ENCODE results near the gene AMH. TPM values are rescaled to one million over a fixed set of nuclear protein-coding genes. Genes with fewer than 3 reads are reported as not detected.

Gene AMH
- total and polyA plus RNA-seq, 2 of the 13 experiments (the other 11 are each of a cell fraction or from before 2014, with no cell fraction given), result 0.03 to 0.18 TPM

GRCh38 chr19:2286402-2287140 lies 37.4 kb downstream of the AMH start:
- DNase-seq (ENCODE audit: low spot score) (no peak), ATAC-seq (no peak), FAIRE-seq (no peak)
- no peak overlapping the region for H3K9ac ChIP-seq (ENCODE audit: insufficient read depth, low read depth, low read length)
- H3K9me3 ChIP-seq (ENCODE audit: low read length), result no peaks in the 10 kb centered on the region
- no TSS peak for BruUV-seq (replicated peaks)
- H3K79me2 ChIP-seq (ENCODE audit: insufficient read depth, low read length), result no peaks in the 10 kb centered on the region
- no peak overlapping the region for H3K27ac ChIP-seq (ENCODE audit: extremely low read length, insufficient read depth, low read length)
- peaks cover 52% of the 10 kb centered on the region for H3K4me1 ChIP-seq (ENCODE audit: insufficient read depth, low read length)
- H3K4me3 ChIP-seq (replicated peaks in 1 of 3; ENCODE audit: insufficient read depth in 1 of 3, low read depth in 2 of 3, low read length in 3 of 3), result no peak overlapping the region
- H3K27me3 ChIP-seq (ENCODE audit: control insufficient read depth in 1 of 2, insufficient read depth in 2 of 2, low read length in 2 of 2), result peaks cover 23 to 76% of the 10 kb centered on the region in 2 experiments
- no peak for TF ChIP-seq POLR2AphosphoS5 (IDR thresholded peaks at IDR 0.05; ENCODE audit: low read depth, low read length)
- peak; percentile 35; the same call in 1 of the 2 replicates for TF ChIP-seq POLR2AphosphoS2 (IDR thresholded peaks at IDR 0.05; ENCODE audit: low read depth, low read length)
- TF ChIP-seq ZNF629 (CRISPR knock-in tag; conservative IDR thresholded peaks at IDR 0.05), result peak; percentile 64; the same call in 1 of the 2 replicates
- peak; percentile 47; the same call in 1 of the 2 replicates for TF ChIP-seq ZNF768 (CRISPR knock-in tag; IDR thresholded peaks at IDR 0.05)
- no peak for TF ChIP-seq CSRNP1 (CRISPR knock-in tag; IDR thresholded peaks at IDR 0.05)
- 0 out of 2 replicates have a peak, but pooled peaks have one; percentile 71 for TF ChIP-seq ZMYM3 (CRISPR knock-in tag; IDR thresholded peaks at IDR 0.05)
- no peak for TF ChIP-seq TBX2 (CRISPR knock-in tag; IDR thresholded peaks at IDR 0.05; ENCODE audit: borderline replicate concordance)
- no peak for TF ChIP-seq HNRNPLL (IDR thresholded peaks at IDR 0.05; ENCODE audit: low read depth, low read length, poor library complexity, severe bottlenecking)
- in situ Hi-C loops (cut with HindIII; ENCODE audit: extremely low pct_ligation_motif_present, low pct_unique_long_range_greater_than_20kb), result no loop called here
- 41% methylated on average over 14 of the region's 20 CpGs for WGBS (ENCODE audit: low lambda C conversion rate)
- ChIA-PET CTCF (ENCODE audit: low intra/inter-chr PET ratio, low total read pairs) (no interaction called here), POLR2A (interaction anchor here (0.5 to 1.5 kb wide), 2 partner anchors 10 to 105 kb away, joined by 3 read pairs; no protein-coding TSS in a partner anchor)
- no peak overlapping the region for H2AFZ ChIP-seq (ENCODE audit: low read length)
- no peaks in the 10 kb centered on the region for H3K36me3 ChIP-seq (replicated peaks in 1 of 2; ENCODE audit: control insufficient read depth in 1 of 2, insufficient read depth in 2 of 2, low read length in 2 of 2)
- H4K20me1 ChIP-seq (ENCODE audit: insufficient read depth, low read length), result peaks cover 2% of the 10 kb centered on the region
- no peak overlapping the region for H3K4me2 ChIP-seq (ENCODE audit: low read depth, low read length)
- intact Hi-C loops (cut with micrococcal nuclease; ENCODE audit: unreplicated experiment), result no loop called here

All from HepG2 (cell line).